Thyroid gland (tissue), 4 donors: ENCODE data around the gene PCDH12. TPM values are rescaled to one million over a fixed set of nuclear protein-coding genes. Genes with fewer than 3 reads are reported as not detected.

Experiments used
- DNase-seq, 2 donors: peaks; one replicate each; pipeline ENCODE4 v3.0.0-alpha.2; 2019
- H3K27ac ChIP-seq, 3 donors: fragments of 200-600 bp; sonication (generic); 1 replicate in 2 of 3; 2 replicates in 1 of 3; pipeline ENCODE4 v1.5.1; 2016 to 2019; ENCODE audit warnings: mild to moderate bottlenecking in 1 of 3, moderate library complexity in 1 of 3
- H3K27me3 ChIP-seq: fragments of 200-600 bp; sonication (generic); one replicate; pipeline ENCODE4 v1.5.1; 2019
- H3K36me3 ChIP-seq, 2 donors: fragments of 200-600 bp; sonication (generic); one replicate each; pipeline ENCODE4 v1.5.1; 2016 to 2019
- H3K4me1 ChIP-seq, 2 donors: fragments of 200-600 bp; sonication (generic); one replicate each; pipeline ENCODE4 v1.5.1; 2017 to 2019
- H3K4me3 ChIP-seq, 3 donors: fragments of 200-600 bp; sonication (generic); replicated peaks in 1 of 3; 1 replicate in 2 of 3; 2 replicates in 1 of 3; pipeline ENCODE4 v1.5.1; 2016; ENCODE audit warnings: mild to moderate bottlenecking in 1 of 3
- H3K9me3 ChIP-seq: fragments of 200-600 bp; sonication (generic); one replicate; pipeline ENCODE4 v1.5.1; 2017
- CTCF ChIP-seq, 6 experiments: fragments of 200-600 bp in 3 of 6; fragments of 450-650 bp in 3 of 6; sonication (generic) in 3 of 6; IDR thresholded peaks; one replicate each; pipeline ENCODE4 v1.5.1; 2016 to 2019; ENCODE audit warnings: antibody characterized with exemption in 6 of 6, mild to moderate bottlenecking in 2 of 6, inconsistent platforms in 1 of 6, moderate library complexity in 1 of 6
- POLR2A ChIP-seq, 2 donors: fragments of 450-650 bp; IDR thresholded peaks; one replicate each; pipeline ENCODE4 v1.6.1; 2017; ENCODE audit warnings: antibody characterized with exemption in 2 of 2, mild to moderate bottlenecking in 2 of 2, moderate library complexity in 1 of 2
- WGBS, 2 donors: methylation state at CpG; one replicate each; pipeline ENCODE4 v1.1.5; 2017; 5-methylcytosine and 5-hydroxymethylcytosine counted together
- intact Hi-C: fragments of 100-400 bp; cut with DNase I; formaldehyde crosslinking; loops from one replicate; pipeline ENCODE4 v1.15.1; 2023
- total RNA-seq, 4 donors: library from RNA; depleted of rRNA; stranded (reverse); fragments of >200 nt; gene quantifications; one replicate each; pipeline ENCODE4 v1.2.3, GENCODE V29; 2016

PCDH12 gene
- total RNA-seq, 4 donors from 2014 or later: 7.7 to 23.2 (median 8.0) TPM

DNA sequence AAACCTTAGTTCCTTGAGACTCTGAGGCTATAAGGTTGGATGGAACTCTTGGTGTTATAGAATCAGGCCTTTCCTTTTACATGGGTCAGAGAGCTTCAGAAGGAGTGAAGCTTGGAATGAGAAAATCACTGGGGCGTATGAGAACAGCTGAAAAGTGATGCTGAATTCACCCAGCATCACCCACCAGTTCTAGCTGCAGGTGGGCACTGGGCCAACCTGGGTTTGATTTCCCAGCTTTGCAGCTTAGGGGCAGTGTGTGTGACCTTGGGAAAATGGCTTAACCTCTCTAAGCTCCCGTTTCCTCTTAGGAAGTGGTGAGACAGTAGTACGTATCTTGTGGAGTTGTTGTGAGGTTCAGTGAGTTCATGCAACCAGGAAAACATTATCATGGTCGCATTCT, 10.7 kb downstream of the PCDH12 start:
- intact Hi-C loops: no loop called here
- H3K27ac ChIP-seq: no peak overlapping the region
- TF ChIP-seq CTCF (IDR thresholded peaks at IDR 0.05) (no peak), POLR2A (IDR thresholded peaks at IDR 0.05) (no peak)

DNA sequence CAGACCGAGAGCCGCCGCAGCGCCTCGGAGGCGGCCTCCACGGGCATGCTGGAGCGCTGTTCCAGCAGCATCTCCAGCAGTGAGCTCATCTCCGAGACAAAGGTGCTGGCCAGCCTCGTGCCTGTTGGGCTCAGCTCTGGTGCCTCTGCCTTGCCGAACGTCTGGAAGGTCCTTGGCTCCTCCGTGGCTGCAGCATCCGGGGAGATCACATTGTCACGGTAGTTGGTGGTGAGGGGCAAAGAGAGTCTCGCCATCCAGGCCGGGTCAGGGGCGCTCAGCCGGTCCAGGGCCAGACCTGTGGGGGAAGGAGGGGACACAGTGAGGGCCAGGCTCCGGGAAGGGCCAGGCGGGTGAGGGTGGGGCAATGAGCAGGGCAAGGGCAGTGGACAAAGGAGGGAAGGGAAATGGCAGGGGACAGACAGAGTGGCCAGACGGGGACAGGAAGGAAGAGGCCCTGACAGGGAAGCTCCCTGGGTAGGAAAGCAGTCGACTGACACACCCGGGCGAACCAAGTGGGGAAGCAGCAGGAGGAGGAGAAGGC, 12.4 kb downstream of the PCDH12 start:
- no peaks in the 10 kb centered on the region for H3K9me3 ChIP-seq
- peaks cover 0 to 18% of the 10 kb centered on the region in 2 donors for H3K4me1 ChIP-seq
- TF ChIP-seq CTCF (IDR thresholded peaks at IDR 0.05) (no peak), POLR2A (IDR thresholded peaks at IDR 0.05) (no peak)
- intact Hi-C loops: no loop called here
- DNase-seq: no peak
- H3K27me3 ChIP-seq: no peaks in the 10 kb centered on the region
- H3K36me3 ChIP-seq: no peaks in the 10 kb centered on the region
- 16 to 30% methylated on average over 20 to 22 of the region's 25 CpGs for WGBS, 2 donors
- no peak overlapping the region for H3K4me3 ChIP-seq
- H3K27ac ChIP-seq: peak overlapping the region in 1 of 3 donors; percentile 26

More for the DNA sequence above, 10.7 kb downstream of the PCDH12 start:
- Histone ChIP-seq H3K4me3 (no peak overlapping the region), H3K27me3 (no peaks in the 10 kb centered on the region), H3K4me1 (peaks cover 0 to 13% of the 10 kb centered on the region in 2 donors), H3K36me3 (no peaks in the 10 kb centered on the region), H3K9me3 (no peaks in the 10 kb centered on the region)
- 45 to 50% methylated on average over 4 of the region's 4 CpGs for WGBS, 2 donors
- DNase-seq: no peak

GRCh38 chr5:141944076-141944475, 13.9 kb downstream of the PCDH12 start:
- H3K9me3 ChIP-seq: no peaks in the 10 kb centered on the region
- H3K4me1 ChIP-seq: peaks cover 0 to 18% of the 10 kb centered on the region in 2 donors
- DNase-seq: no peak
- WGBS, 2 donors: 74 to 77% methylated on average over 9 of the region's 9 CpGs
- no peak overlapping the region for H3K4me3 ChIP-seq
- H3K27ac ChIP-seq: no peak overlapping the region
- intact Hi-C loops: no loop called here
- H3K36me3 ChIP-seq: peaks cover 8% of the 10 kb centered on the region in 2 donors
- H3K27me3 ChIP-seq: no peaks in the 10 kb centered on the region
- TF ChIP-seq CTCF (IDR thresholded peaks at IDR 0.05) (no peak), POLR2A (IDR thresholded peaks at IDR 0.05) (no peak)

GRCh38 chr5:141942185-141942857, 15.7 kb downstream of the PCDH12 start:
- peaks cover 0 to 18% of the 10 kb centered on the region in 2 donors for H3K4me1 ChIP-seq
- no peak overlapping the region for H3K4me3 ChIP-seq
- no peaks in the 10 kb centered on the region for H3K9me3 ChIP-seq
- H3K36me3 ChIP-seq: peaks cover 20 to 21% of the 10 kb centered on the region in 2 donors
- intact Hi-C loops: no loop called here
- WGBS, 2 donors: 77 to 84% methylated on average over 8 to 9 of the region's 9 CpGs
- H3K27ac ChIP-seq: peak overlapping the region in 1 of 3 donors; percentile 23
- TF ChIP-seq POLR2A (IDR thresholded peaks at IDR 0.05) (no peak), CTCF (IDR thresholded peaks at IDR 0.05) (no peak)
- no peak for DNase-seq
- no peaks in the 10 kb centered on the region for H3K27me3 ChIP-seq

- Histone ChIP-seq H3K27ac (peak overlapping the region in 1 of 3 donors; percentile 23), H3K4me1 (peaks cover 0 to 18% of the 10 kb centered on the region in 2 donors), H3K36me3 (peaks cover 20 to 27% of the 10 kb centered on the region in 2 donors), H3K27me3 (no peaks in the 10 kb centered on the region), H3K9me3 (no peaks in the 10 kb centered on the region), H3K4me3 (no peak overlapping the region)
- TF ChIP-seq POLR2A (IDR thresholded peaks at IDR 0.05) (no peak), CTCF (IDR thresholded peaks at IDR 0.05) (no peak)
- no peak for DNase-seq
- 80 to 83% methylated on average over 6 of the region's 6 CpGs for WGBS, 2 donors
- intact Hi-C loops: no loop called here
Measured at GRCh38 chr5:141941779-141942178, 16.2 kb downstream of the PCDH12 start.
